ENCODE results near the gene TMEM106B. TPM values are rescaled to one million over a fixed set of nuclear protein-coding genes. Genes with fewer than 3 reads are reported as not detected.

The TMEM106B gene
- total RNA-seq, 1 experiment from 2014 or later, result 27.3 TPM

GRCh38 chr7:12211054-12211710 is at the start of gene TMEM106B (continued):
- TF ChIP-seq PREB (CRISPR knock-in tag; IDR thresholded peaks at IDR 0.05; ENCODE audit: borderline replicate concordance), result peak; percentile 13; the same call in 1 of the 2 replicates
- TF ChIP-seq, protein P1, sequence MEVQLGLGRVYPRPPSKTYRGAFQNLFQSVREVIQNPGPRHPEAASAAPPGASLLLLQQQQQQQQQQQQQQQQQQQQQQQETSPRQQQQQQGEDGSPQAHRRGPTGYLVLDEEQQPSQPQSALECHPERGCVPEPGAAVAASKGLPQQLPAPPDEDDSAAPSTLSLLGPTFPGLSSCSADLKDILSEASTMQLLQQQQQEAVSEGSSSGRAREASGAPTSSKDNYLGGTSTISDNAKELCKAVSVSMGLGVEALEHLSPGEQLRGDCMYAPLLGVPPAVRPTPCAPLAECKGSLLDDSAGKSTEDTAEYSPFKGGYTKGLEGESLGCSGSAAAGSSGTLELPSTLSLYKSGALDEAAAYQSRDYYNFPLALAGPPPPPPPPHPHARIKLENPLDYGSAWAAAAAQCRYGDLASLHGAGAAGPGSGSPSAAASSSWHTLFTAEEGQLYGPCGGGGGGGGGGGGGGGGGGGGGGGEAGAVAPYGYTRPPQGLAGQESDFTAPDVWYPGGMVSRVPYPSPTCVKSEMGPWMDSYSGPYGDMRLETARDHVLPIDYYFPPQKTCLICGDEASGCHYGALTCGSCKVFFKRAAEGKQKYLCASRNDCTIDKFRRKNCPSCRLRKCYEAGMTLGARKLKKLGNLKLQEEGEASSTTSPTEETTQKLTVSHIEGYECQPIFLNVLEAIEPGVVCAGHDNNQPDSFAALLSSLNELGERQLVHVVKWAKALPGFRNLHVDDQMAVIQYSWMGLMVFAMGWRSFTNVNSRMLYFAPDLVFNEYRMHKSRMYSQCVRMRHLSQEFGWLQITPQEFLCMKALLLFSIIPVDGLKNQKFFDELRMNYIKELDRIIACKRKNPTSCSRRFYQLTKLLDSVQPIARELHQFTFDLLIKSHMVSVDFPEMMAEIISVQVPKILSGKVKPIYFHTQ (CRISPR knock-in tag; IDR thresholded peaks at IDR 0.05), result no peak
- TF ChIP-seq ZNF416 (CRISPR knock-in tag; IDR thresholded peaks at IDR 0.05), result no peak
- TF ChIP-seq ZNF512 (CRISPR knock-in tag; IDR thresholded peaks at IDR 0.05; ENCODE audit: borderline replicate concordance), result no peak
- peak; percentile 89; the same call in 1 of the 2 replicates for TF ChIP-seq FOXP1 (CRISPR knock-in tag; IDR thresholded peaks at IDR 0.05; ENCODE audit: borderline replicate concordance)
- TF ChIP-seq ZNF396 (CRISPR knock-in tag; IDR thresholded peaks at IDR 0.05; ENCODE audit: borderline replicate concordance), result no peak
- no peak for TF ChIP-seq PRRX2 (CRISPR knock-in tag; IDR thresholded peaks at IDR 0.05)
- peak; percentile 90 for TF ChIP-seq ETV6 (CRISPR knock-in tag; IDR thresholded peaks at IDR 0.05)
- TF ChIP-seq, protein P2, sequence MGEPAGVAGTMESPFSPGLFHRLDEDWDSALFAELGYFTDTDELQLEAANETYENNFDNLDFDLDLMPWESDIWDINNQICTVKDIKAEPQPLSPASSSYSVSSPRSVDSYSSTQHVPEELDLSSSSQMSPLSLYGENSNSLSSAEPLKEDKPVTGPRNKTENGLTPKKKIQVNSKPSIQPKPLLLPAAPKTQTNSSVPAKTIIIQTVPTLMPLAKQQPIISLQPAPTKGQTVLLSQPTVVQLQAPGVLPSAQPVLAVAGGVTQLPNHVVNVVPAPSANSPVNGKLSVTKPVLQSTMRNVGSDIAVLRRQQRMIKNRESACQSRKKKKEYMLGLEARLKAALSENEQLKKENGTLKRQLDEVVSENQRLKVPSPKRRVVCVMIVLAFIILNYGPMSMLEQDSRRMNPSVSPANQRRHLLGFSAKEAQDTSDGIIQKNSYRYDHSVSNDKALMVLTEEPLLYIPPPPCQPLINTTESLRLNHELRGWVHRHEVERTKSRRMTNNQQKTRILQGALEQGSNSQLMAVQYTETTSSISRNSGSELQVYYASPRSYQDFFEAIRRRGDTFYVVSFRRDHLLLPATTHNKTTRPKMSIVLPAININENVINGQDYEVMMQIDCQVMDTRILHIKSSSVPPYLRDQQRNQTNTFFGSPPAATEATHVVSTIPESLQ (CRISPR knock-in tag; IDR thresholded peaks at IDR 0.05), result no peak
- no peak for TF ChIP-seq GRHL2 (CRISPR knock-in tag; IDR thresholded peaks at IDR 0.05; ENCODE audit: insufficient replicate concordance, severe bottlenecking)
- TF ChIP-seq SP1 (CRISPR knock-in tag; conservative IDR thresholded peaks at IDR 0.05), result peak; percentile 80
- TF ChIP-seq FOXJ3 (CRISPR knock-in tag; IDR thresholded peaks at IDR 0.05; ENCODE audit: borderline replicate concordance), result peak; percentile 77; the same call in 1 of the 2 replicates
- TF ChIP-seq RORB (CRISPR knock-in tag; IDR thresholded peaks at IDR 0.05), result no peak
- TF ChIP-seq CTCF (IDR thresholded peaks at IDR 0.05), result no peak
- TF ChIP-seq, protein P3, sequence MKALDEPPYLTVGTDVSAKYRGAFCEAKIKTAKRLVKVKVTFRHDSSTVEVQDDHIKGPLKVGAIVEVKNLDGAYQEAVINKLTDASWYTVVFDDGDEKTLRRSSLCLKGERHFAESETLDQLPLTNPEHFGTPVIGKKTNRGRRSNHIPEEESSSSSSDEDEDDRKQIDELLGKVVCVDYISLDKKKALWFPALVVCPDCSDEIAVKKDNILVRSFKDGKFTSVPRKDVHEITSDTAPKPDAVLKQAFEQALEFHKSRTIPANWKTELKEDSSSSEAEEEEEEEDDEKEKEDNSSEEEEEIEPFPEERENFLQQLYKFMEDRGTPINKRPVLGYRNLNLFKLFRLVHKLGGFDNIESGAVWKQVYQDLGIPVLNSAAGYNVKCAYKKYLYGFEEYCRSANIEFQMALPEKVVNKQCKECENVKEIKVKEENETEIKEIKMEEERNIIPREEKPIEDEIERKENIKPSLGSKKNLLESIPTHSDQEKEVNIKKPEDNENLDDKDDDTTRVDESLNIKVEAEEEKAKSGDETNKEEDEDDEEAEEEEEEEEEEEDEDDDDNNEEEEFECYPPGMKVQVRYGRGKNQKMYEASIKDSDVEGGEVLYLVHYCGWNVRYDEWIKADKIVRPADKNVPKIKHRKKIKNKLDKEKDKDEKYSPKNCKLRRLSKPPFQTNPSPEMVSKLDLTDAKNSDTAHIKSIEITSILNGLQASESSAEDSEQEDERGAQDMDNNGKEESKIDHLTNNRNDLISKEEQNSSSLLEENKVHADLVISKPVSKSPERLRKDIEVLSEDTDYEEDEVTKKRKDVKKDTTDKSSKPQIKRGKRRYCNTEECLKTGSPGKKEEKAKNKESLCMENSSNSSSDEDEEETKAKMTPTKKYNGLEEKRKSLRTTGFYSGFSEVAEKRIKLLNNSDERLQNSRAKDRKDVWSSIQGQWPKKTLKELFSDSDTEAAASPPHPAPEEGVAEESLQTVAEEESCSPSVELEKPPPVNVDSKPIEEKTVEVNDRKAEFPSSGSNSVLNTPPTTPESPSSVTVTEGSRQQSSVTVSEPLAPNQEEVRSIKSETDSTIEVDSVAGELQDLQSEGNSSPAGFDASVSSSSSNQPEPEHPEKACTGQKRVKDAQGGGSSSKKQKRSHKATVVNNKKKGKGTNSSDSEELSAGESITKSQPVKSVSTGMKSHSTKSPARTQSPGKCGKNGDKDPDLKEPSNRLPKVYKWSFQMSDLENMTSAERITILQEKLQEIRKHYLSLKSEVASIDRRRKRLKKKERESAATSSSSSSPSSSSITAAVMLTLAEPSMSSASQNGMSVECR (CRISPR knock-in tag; IDR thresholded peaks at IDR 0.05; ENCODE audit: borderline replicate concordance), result peak; percentile 64; the same call in 1 of the 2 replicates
- TF ChIP-seq IRF2 (CRISPR knock-in tag; IDR thresholded peaks at IDR 0.05; ENCODE audit: borderline replicate concordance, low read depth), result no peak
- no peak for TF ChIP-seq ELF4 (CRISPR knock-in tag; IDR thresholded peaks at IDR 0.05; ENCODE audit: low read depth)
- no peak for TF ChIP-seq JUN (CRISPR knock-in tag; IDR thresholded peaks at IDR 0.05)
- no peak for TF ChIP-seq TCF7 (CRISPR knock-in tag; IDR thresholded peaks at IDR 0.05; ENCODE audit: low read depth)
- no peak for TF ChIP-seq EMX1 (CRISPR knock-in tag; IDR thresholded peaks at IDR 0.05)
- TF ChIP-seq, protein P4, sequence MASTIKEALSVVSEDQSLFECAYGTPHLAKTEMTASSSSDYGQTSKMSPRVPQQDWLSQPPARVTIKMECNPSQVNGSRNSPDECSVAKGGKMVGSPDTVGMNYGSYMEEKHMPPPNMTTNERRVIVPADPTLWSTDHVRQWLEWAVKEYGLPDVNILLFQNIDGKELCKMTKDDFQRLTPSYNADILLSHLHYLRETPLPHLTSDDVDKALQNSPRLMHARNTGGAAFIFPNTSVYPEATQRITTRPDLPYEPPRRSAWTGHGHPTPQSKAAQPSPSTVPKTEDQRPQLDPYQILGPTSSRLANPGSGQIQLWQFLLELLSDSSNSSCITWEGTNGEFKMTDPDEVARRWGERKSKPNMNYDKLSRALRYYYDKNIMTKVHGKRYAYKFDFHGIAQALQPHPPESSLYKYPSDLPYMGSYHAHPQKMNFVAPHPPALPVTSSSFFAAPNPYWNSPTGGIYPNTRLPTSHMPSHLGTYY (CRISPR knock-in tag; IDR thresholded peaks at IDR 0.05), result peak; percentile 73; the same call in 1 of the 2 replicates
- no peak for TF ChIP-seq OVOL2 (CRISPR knock-in tag; IDR thresholded peaks at IDR 0.05; ENCODE audit: borderline replicate concordance)
- TF ChIP-seq GTF2I (CRISPR knock-in tag; conservative IDR thresholded peaks at IDR 0.05), result no peak
- TF ChIP-seq GABPB1 (CRISPR knock-in tag; IDR thresholded peaks at IDR 0.05), result peak; percentile 83

Data from WTC11 (cell line).